ENCODE data around the gene MECR. TPM values are rescaled to one million over a fixed set of nuclear protein-coding genes. Genes with fewer than 3 reads are reported as not detected.

MECR gene
- total RNA-seq, 4 donors from 2014 or later = 18.7 to 34.9 (median 20.1) TPM

- TF ChIP-seq, protein P1, sequence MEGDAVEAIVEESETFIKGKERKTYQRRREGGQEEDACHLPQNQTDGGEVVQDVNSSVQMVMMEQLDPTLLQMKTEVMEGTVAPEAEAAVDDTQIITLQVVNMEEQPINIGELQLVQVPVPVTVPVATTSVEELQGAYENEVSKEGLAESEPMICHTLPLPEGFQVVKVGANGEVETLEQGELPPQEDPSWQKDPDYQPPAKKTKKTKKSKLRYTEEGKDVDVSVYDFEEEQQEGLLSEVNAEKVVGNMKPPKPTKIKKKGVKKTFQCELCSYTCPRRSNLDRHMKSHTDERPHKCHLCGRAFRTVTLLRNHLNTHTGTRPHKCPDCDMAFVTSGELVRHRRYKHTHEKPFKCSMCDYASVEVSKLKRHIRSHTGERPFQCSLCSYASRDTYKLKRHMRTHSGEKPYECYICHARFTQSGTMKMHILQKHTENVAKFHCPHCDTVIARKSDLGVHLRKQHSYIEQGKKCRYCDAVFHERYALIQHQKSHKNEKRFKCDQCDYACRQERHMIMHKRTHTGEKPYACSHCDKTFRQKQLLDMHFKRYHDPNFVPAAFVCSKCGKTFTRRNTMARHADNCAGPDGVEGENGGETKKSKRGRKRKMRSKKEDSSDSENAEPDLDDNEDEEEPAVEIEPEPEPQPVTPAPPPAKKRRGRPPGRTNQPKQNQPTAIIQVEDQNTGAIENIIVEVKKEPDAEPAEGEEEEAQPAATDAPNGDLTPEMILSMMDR (IDR thresholded peaks at IDR 0.05; ENCODE audit: low read depth) = no peak
Observed at GRCh38 chr1:29162476-29163138, 68.1 kb downstream of the MECR start.

- TF ChIP-seq, protein P1 (IDR thresholded peaks at IDR 0.05; ENCODE audit: low read depth) = no peak
Observed at GRCh38 chr1:29162025-29162424, 68.7 kb downstream of the MECR start.

DNA sequence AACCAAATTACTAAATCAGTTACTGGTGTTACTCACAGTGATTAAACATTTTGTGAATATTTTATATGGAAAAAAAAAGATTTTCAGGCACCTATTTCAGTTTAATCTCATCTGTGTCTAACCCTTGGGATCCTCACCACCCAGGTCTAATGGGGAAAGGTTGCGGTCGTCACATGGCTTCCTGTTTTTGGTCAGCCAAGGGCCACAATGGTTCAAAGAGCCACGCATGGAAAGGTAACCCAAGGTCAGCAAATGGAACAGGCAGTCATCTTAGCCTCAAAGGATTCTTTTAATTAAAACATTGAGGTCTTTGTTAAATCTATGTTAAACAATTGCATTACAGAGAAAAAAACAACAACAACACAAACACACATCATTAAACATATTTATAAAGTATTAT lies 71.0 kb downstream of the MECR start:
- TF ChIP-seq, protein P1 (IDR thresholded peaks at IDR 0.05; ENCODE audit: low read depth) = no peak

GRCh38 chr1:29157269-29157601 lies 73.5 kb downstream of the MECR start:
- TF ChIP-seq, protein P1 (IDR thresholded peaks at IDR 0.05; ENCODE audit: low read depth) = no peak

DNA sequence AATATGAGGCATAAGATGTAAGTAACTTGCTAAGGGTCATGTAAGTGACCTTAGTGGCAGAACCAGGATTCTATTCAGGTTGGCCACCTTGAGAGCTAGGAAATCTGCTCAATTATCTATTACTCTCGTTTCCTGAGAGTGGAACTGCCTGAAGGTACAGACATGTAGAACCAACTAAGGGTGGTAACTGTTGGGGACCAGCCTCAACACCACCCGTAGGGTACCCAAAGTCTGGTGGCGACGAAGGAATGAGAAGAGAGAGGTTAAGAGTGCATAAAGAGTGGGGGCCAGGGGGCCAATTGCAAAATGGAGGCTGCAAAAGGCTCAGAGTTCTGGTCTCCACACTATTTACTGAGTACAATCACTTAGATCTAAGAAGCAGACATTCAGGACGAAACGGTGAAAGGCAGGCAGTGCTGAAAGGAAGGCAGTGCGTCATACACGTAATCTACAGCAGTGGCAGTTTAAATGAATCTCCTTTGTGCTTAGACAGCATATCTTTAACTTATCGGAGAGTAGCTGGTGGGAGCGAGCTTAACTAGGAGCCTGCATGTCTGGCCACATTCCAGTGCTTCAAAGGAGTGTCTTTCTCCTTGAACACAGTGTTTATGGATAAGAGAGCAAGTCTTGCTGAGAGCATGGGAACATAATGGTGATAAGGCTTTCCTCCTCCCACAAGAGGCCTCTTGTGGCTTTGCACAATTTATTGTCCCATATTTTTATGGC lies 74.0 kb downstream of the MECR start:
- TF ChIP-seq, protein P1 (IDR thresholded peaks at IDR 0.05; ENCODE audit: low read depth) = no peak

DNA sequence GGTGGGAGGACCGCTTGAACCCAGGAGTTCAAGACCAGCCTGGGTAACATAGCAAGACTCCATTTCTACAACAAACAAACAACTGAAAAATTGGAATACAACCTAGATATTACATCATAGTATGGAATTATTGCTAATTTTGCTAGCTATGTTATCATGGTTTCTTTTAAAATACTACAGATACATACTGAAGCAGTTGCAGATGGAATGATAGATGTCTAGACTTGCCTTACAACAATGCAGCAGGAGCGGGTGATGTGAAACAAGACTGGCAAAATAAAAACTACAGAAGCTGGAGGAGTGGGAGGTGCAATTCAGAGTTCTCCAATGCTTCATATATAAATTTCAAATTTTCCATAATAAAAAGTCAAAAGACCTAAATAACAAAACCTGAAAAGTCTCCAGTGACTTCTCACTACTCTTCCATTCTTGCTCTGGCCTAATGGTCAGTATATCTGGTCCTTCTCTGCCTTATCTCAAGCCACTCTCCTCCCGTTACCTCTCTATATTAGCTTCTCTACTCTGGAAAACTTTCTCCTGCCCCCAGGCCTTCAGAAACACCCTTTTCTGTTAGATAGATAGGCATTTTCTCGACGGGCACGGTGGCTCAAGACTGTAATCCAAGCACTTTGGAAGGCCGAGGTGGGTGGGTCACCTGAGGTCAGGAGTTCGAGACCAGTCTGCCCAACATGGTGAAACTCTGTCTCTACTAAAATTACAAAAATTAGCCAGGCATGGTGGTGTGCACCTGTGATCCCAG lies 78.5 kb downstream of the MECR start:
- TF ChIP-seq, protein P1 (IDR thresholded peaks at IDR 0.05; ENCODE audit: low read depth) = no peak

Measured in subcutaneous adipose tissue (tissue), 4 donors.